Progenitor cell of endocrine pancreas (in vitro differentiated cells): ENCODE results near the gene CNKSR2. TPM values are rescaled to one million over a fixed set of nuclear protein-coding genes. Genes with fewer than 3 reads are reported as not detected.

Experiments used
- DNase-seq: peaks from one replicate; pipeline ENCODE4 v3.0.0; 2021; ENCODE audit warnings: low spot score; ENCODE audit not compliant: unreplicated experiment
- H3K27ac Mint-ChIP-seq: 2 replicates; pipeline ENCODE4 v1.8.0; 2021; ENCODE audit warnings: mild to moderate bottlenecking, moderate library complexity, mixed read lengths
- H3K27me3 Mint-ChIP-seq: 2 replicates; pipeline ENCODE4 v1.8.0; 2021; ENCODE audit warnings: mixed read lengths
- H3K36me3 Mint-ChIP-seq: 2 replicates; pipeline ENCODE4 v1.8.0; 2022; ENCODE audit warnings: mixed read lengths; ENCODE audit not compliant: insufficient read depth
- H3K4me1 Mint-ChIP-seq: 2 replicates; pipeline ENCODE4 v1.8.0; 2021; ENCODE audit warnings: low read depth, mixed read lengths
- H3K4me3 Mint-ChIP-seq: 2 replicates; pipeline ENCODE4 v1.8.0; 2021; ENCODE audit warnings: low read depth, mild to moderate bottlenecking, moderate library complexity, mixed read lengths
- H3K9me3 Mint-ChIP-seq: 2 replicates; pipeline ENCODE4 v1.8.0; 2021; ENCODE audit warnings: low read depth, mixed read lengths
- CTCF ChIP-seq: fragments of 200-600 bp; sonication (generic); IDR thresholded peaks from one replicate; pipeline ENCODE4 v1.5.0; 2021; ENCODE audit warnings: antibody characterized with exemption, mild to moderate bottlenecking; ENCODE audit not compliant: unreplicated experiment
- total RNA-seq: library from RNA; stranded (reverse); gene quantifications from 2 replicates; pipeline ENCODE4 v1.2.1, GENCODE V29; 2021

The CNKSR2 gene
- total RNA-seq, 1 donor from 2014 or later = 28.0 TPM

GRCh38 chrX:21674430-21675186 lies 300.4 kb downstream of the CNKSR2 start:
- Mint-ChIP-seq H3K4me3 (no peak overlapping the region), H3K36me3 (no peaks in the 10 kb centered on the region), H3K27ac (peak overlapping the region; percentile 24), H3K4me1 (peaks cover 3% of the 10 kb centered on the region), H3K27me3 (no peaks in the 10 kb centered on the region), H3K9me3 (no peaks in the 10 kb centered on the region)
- no peak for DNase-seq
- no peak for TF ChIP-seq CTCF

GRCh38 chrX:21675931-21676330 lies 301.7 kb downstream of the CNKSR2 start:
- no peaks in the 10 kb centered on the region for H3K27me3 Mint-ChIP-seq
- H3K9me3 Mint-ChIP-seq = no peaks in the 10 kb centered on the region
- peaks cover 3% of the 10 kb centered on the region for H3K4me1 Mint-ChIP-seq
- H3K27ac Mint-ChIP-seq = no peak overlapping the region
- no peaks in the 10 kb centered on the region for H3K36me3 Mint-ChIP-seq
- DNase-seq = no peak
- no peak for TF ChIP-seq CTCF
- H3K4me3 Mint-ChIP-seq = no peak overlapping the region

GRCh38 chrX:21678048-21678612 lies 303.9 kb downstream of the CNKSR2 start:
- Mint-ChIP-seq H3K36me3 (no peaks in the 10 kb centered on the region), H3K27ac (no peak overlapping the region), H3K9me3 (no peaks in the 10 kb centered on the region), H3K4me1 (peaks cover 3% of the 10 kb centered on the region), H3K27me3 (no peaks in the 10 kb centered on the region), H3K4me3 (no peak overlapping the region)
- TF ChIP-seq CTCF = no peak
- DNase-seq = no peak

GRCh38 chrX:21683941-21684340 lies 309.7 kb downstream of the CNKSR2 start:
- TF ChIP-seq CTCF = no peak

GRCh38 chrX:21691512-21692018 lies 317.3 kb downstream of the CNKSR2 start:
- peaks cover 6% of the 10 kb centered on the region for H3K9me3 Mint-ChIP-seq
- no peaks in the 10 kb centered on the region for H3K27me3 Mint-ChIP-seq
- H3K4me3 Mint-ChIP-seq = no peak overlapping the region
- no peak for TF ChIP-seq CTCF
- H3K36me3 Mint-ChIP-seq = no peaks in the 10 kb centered on the region
- no peak for DNase-seq
- H3K4me1 Mint-ChIP-seq = peaks cover 6% of the 10 kb centered on the region
- H3K27ac Mint-ChIP-seq = no peak overlapping the region

More at GRCh38 chrX:21683941-21684340, 309.7 kb downstream of the CNKSR2 start:
- no peak for DNase-seq
- Mint-ChIP-seq H3K27ac (no peak overlapping the region), H3K27me3 (no peaks in the 10 kb centered on the region), H3K36me3 (no peaks in the 10 kb centered on the region), H3K4me3 (no peak overlapping the region), H3K4me1 (peaks cover 6% of the 10 kb centered on the region), H3K9me3 (peaks cover 6% of the 10 kb centered on the region)
